ENCODE data around the gene SUFU. TPM values are rescaled to one million over a fixed set of nuclear protein-coding genes. Genes with fewer than 3 reads are reported as not detected.
"Not testable (repeated sequence)": the region's sequence is repeated elsewhere in the genome, so short reads cannot be mapped to it uniquely, and the experiment has no call there.

SUFU gene
- total RNA-seq, 2 experiments from 2014 or later, result 8.2 to 10.0 TPM

- Mint-ChIP-seq H3K9me3 (no peaks in the 10 kb centered on the region), H3K4me1 (ENCODE audit: low read depth) (peaks cover 9% of the 10 kb centered on the region), H3K36me3 (peaks cover 13% of the 10 kb centered on the region), H3K4me3 (no peak overlapping the region), H3K27me3 (no peaks in the 10 kb centered on the region), H3K27ac (no peak overlapping the region)
- ChIA-PET POLR2A (no interaction called here), CTCF (interaction anchor here (1.0 kb wide), 1 partner anchor 68 kb away, joined by 3 read pairs; no protein-coding TSS in a partner anchor)
- intact Hi-C loops (cut with micrococcal nuclease), result no loop called here
- no peak for DNase-seq
These were observed 12.0 kb downstream of the SUFU start for GRCh38 chr10:102515724-102516123.

GRCh38 chr10:102517553-102517952 lies 13.8 kb downstream of the SUFU start:
- Mint-ChIP-seq H3K27me3 (no peaks in the 10 kb centered on the region), H3K36me3 (peaks cover 8% of the 10 kb centered on the region), H3K27ac (no peak overlapping the region), H3K4me3 (no peak overlapping the region), H3K4me1 (ENCODE audit: low read depth) (peaks cover 9% of the 10 kb centered on the region), H3K9me3 (no peaks in the 10 kb centered on the region)
- CTCF ChIA-PET, result interaction anchor here (2.1 kb wide), 1 partner anchor 79 kb away, joined by 5 read pairs; no protein-coding TSS in a partner anchor
- no peak for DNase-seq
- POLR2A ChIA-PET, result no interaction called here
- intact Hi-C loops (cut with micrococcal nuclease), result no loop called here

- Mint-ChIP-seq H3K27ac (no peak overlapping the region), H3K27me3 (no peaks in the 10 kb centered on the region), H3K4me1 (ENCODE audit: low read depth) (peaks cover 14% of the 10 kb centered on the region), H3K4me3 (no peak overlapping the region), H3K9me3 (no peaks in the 10 kb centered on the region), H3K36me3 (peaks cover 4% of the 10 kb centered on the region)
- CTCF ChIA-PET, result interaction anchor here (2.1 kb wide), 1 partner anchor 77 kb away, joined by 5 read pairs; no protein-coding TSS in a partner anchor
- DNase-seq, result no peak
- POLR2A ChIA-PET, result no interaction called here
- intact Hi-C loops (cut with micrococcal nuclease), result no loop called here
These were observed 15.6 kb downstream of the SUFU start for GRCh38 chr10:102519246-102519825.

- ChIA-PET CTCF (interaction anchor here (1.1 kb wide), 3 partner anchors 20 to 61 kb away, joined by 3 to 4 read pairs (median 4); partner anchors contain the start of gene ACTR1A), POLR2A (no interaction called here)
- H3K4me3 Mint-ChIP-seq, result no peak overlapping the region
- H3K9me3 Mint-ChIP-seq, result no peaks in the 10 kb centered on the region
- no peak overlapping the region for H3K27ac Mint-ChIP-seq
- no peaks in the 10 kb centered on the region for H3K36me3 Mint-ChIP-seq
- H3K4me1 Mint-ChIP-seq (ENCODE audit: low read depth), result peaks cover 14% of the 10 kb centered on the region
- intact Hi-C loops (cut with micrococcal nuclease), result no loop called here
- no peaks in the 10 kb centered on the region for H3K27me3 Mint-ChIP-seq
- no peak for DNase-seq
These were observed 19.1 kb downstream of the SUFU start for GRCh38 chr10:102522874-102523249.

GRCh38 chr10:102523250-102524029 lies 19.7 kb downstream of the SUFU start:
- H3K27ac Mint-ChIP-seq, result no peak overlapping the region
- POLR2A ChIA-PET, result no interaction called here
- no peak overlapping the region for H3K4me3 Mint-ChIP-seq
- intact Hi-C loops (cut with micrococcal nuclease), result no loop called here
- CTCF ChIA-PET, result interaction anchor here (1.1 kb wide), 3 partner anchors 21 to 61 kb away, joined by 3 to 4 read pairs (median 4); partner anchors contain the start of gene ACTR1A
- DNase-seq, result no peak
- no peaks in the 10 kb centered on the region for H3K27me3 Mint-ChIP-seq
- no peaks in the 10 kb centered on the region for H3K9me3 Mint-ChIP-seq
- no peaks in the 10 kb centered on the region for H3K36me3 Mint-ChIP-seq
- H3K4me1 Mint-ChIP-seq (ENCODE audit: low read depth), result peaks cover 14% of the 10 kb centered on the region

GRCh38 chr10:102524746-102525145 lies 21.0 kb downstream of the SUFU start:
- Mint-ChIP-seq H3K4me3 (no peak overlapping the region), H3K27me3 (no peaks in the 10 kb centered on the region), H3K4me1 (ENCODE audit: low read depth) (peaks cover 14% of the 10 kb centered on the region), H3K9me3 (no peaks in the 10 kb centered on the region), H3K27ac (no peak overlapping the region), H3K36me3 (no peaks in the 10 kb centered on the region)
- ChIA-PET POLR2A (no interaction called here), CTCF (no interaction called here)
- intact Hi-C loops (cut with micrococcal nuclease), result no loop called here
- DNase-seq, result no peak

- H3K27me3 Mint-ChIP-seq, result no peaks in the 10 kb centered on the region
- no peak overlapping the region for H3K27ac Mint-ChIP-seq
- H3K9me3 Mint-ChIP-seq, result no peaks in the 10 kb centered on the region
- DNase-seq, result no peak
- ChIA-PET POLR2A (no interaction called here), CTCF (interaction anchor here (0.8 kb wide), 1 partner anchor 105 kb away, joined by 3 read pairs; no protein-coding TSS in a partner anchor)
- peaks cover 5% of the 10 kb centered on the region for H3K4me1 Mint-ChIP-seq (ENCODE audit: low read depth)
- intact Hi-C loops (cut with micrococcal nuclease), result no loop called here
- H3K36me3 Mint-ChIP-seq, result no peaks in the 10 kb centered on the region
- H3K4me3 Mint-ChIP-seq, result no peak overlapping the region
These were observed 23.8 kb downstream of the SUFU start for GRCh38 chr10:102527546-102527945.

- Mint-ChIP-seq H3K36me3 (no peaks in the 10 kb centered on the region), H3K27ac (no peak overlapping the region), H3K9me3 (no peaks in the 10 kb centered on the region), H3K4me3 (no peak overlapping the region), H3K27me3 (no peaks in the 10 kb centered on the region), H3K4me1 (ENCODE audit: low read depth) (peaks cover 5% of the 10 kb centered on the region)
- CTCF ChIA-PET, result no interaction called here
- DNase-seq, result no peak
- intact Hi-C loops (cut with micrococcal nuclease), result no loop called here
- POLR2A ChIA-PET, result no interaction called here
These were observed 30.6 kb downstream of the SUFU start for GRCh38 chr10:102534333-102534732.

- H3K27ac Mint-ChIP-seq; CTCF ChIA-PET; H3K27me3 Mint-ChIP-seq; intact Hi-C loops (cut with micrococcal nuclease); H3K4me3 Mint-ChIP-seq; H3K9me3 Mint-ChIP-seq; POLR2A ChIA-PET; DNase-seq; H3K4me1 Mint-ChIP-seq (ENCODE audit: low read depth); H3K36me3 Mint-ChIP-seq: not testable (repeated sequence)
These were observed 31.2 kb downstream of the SUFU start for GRCh38 chr10:102534966-102535365.

- H3K4me1 Mint-ChIP-seq (ENCODE audit: low read depth), result peaks cover 11% of the 10 kb centered on the region
- DNase-seq, result no peak
- intact Hi-C loops (cut with micrococcal nuclease), result no loop called here
- no peaks in the 10 kb centered on the region for H3K27me3 Mint-ChIP-seq
- H3K9me3 Mint-ChIP-seq, result no peaks in the 10 kb centered on the region
- ChIA-PET CTCF (no interaction called here), POLR2A (no interaction called here)
- H3K4me3 Mint-ChIP-seq, result no peak overlapping the region
- H3K27ac Mint-ChIP-seq, result no peak overlapping the region
- no peaks in the 10 kb centered on the region for H3K36me3 Mint-ChIP-seq
These were observed 31.8 kb downstream of the SUFU start for GRCh38 chr10:102535481-102536147.

- DNase-seq, result no peak
- Mint-ChIP-seq H3K9me3 (no peaks in the 10 kb centered on the region), H3K4me3 (no peak overlapping the region), H3K36me3 (no peaks in the 10 kb centered on the region), H3K27ac (no peak overlapping the region), H3K4me1 (ENCODE audit: low read depth) (peaks cover 13% of the 10 kb centered on the region), H3K27me3 (no peaks in the 10 kb centered on the region)
- CTCF ChIA-PET, result no interaction called here
- POLR2A ChIA-PET, result no interaction called here
- intact Hi-C loops (cut with micrococcal nuclease), result no loop called here
These were observed 33.6 kb downstream of the SUFU start for GRCh38 chr10:102537367-102537766.

- no peaks in the 10 kb centered on the region for H3K36me3 Mint-ChIP-seq
- DNase-seq, result no peak
- no peaks in the 10 kb centered on the region for H3K9me3 Mint-ChIP-seq
- intact Hi-C loops (cut with micrococcal nuclease), result no loop called here
- POLR2A ChIA-PET, result no interaction called here
- peaks cover 18% of the 10 kb centered on the region for H3K4me1 Mint-ChIP-seq (ENCODE audit: low read depth)
- no peak overlapping the region for H3K27ac Mint-ChIP-seq
- CTCF ChIA-PET, result interaction anchor here (1.1 kb wide), 1 partner anchor 34 kb away, joined by 3 read pairs; no protein-coding TSS in a partner anchor
- no peak overlapping the region for H3K4me3 Mint-ChIP-seq
- no peaks in the 10 kb centered on the region for H3K27me3 Mint-ChIP-seq
These were observed 34.2 kb downstream of the SUFU start for GRCh38 chr10:102537948-102538347.

All from activated CD4-positive, alpha-beta memory T cell treated with anti-CD3 and anti-CD28 coated beads for 36 hours (primary cell).